Peyer's patch (tissue), 4 donors: ENCODE results near the gene SUN5. TPM values are rescaled to one million over a fixed set of nuclear protein-coding genes. Genes with fewer than 3 reads are reported as not detected.

Experiments
- DNase-seq, 3 donors: peaks; one replicate each; pipeline ENCODE4 v3.0.0-alpha.2; 2017 to 2019
- H3K27ac ChIP-seq, 4 donors: fragments of 200-600 bp; sonication (generic); one replicate each; pipeline ENCODE4 v1.5.1; 2016 to 2019
- H3K27me3 ChIP-seq, 2 donors: fragments of 200-600 bp; sonication (generic); one replicate each; pipeline ENCODE4 v1.5.1; 2019
- H3K36me3 ChIP-seq, 3 donors: fragments of 200-600 bp; sonication (generic); one replicate each; pipeline ENCODE4 v1.5.1; 2016 to 2019
- H3K4me1 ChIP-seq, 4 donors: fragments of 200-600 bp; sonication (generic); one replicate each; pipeline ENCODE4 v1.5.1; 2016 to 2019
- H3K4me3 ChIP-seq, 4 donors: fragments of 200-600 bp; sonication (generic); 1 replicate in 3 of 4; 2 replicates in 1 of 4; pipeline ENCODE4 v1.5.1; 2016 to 2019; ENCODE audit warnings: mild to moderate bottlenecking in 1 of 4
- H3K9me3 ChIP-seq, 4 donors: fragments of 200-600 bp; sonication (generic); one replicate each; pipeline ENCODE4 v1.5.1; 2016 to 2019; ENCODE audit warnings: mild to moderate bottlenecking in 1 of 4
- CTCF ChIP-seq, 6 experiments: fragments of 450-650 bp in 4 of 6; fragments of 200-600 bp in 2 of 6; sonication (generic) in 1 of 6; IDR thresholded peaks; one replicate each; pipeline ENCODE4 v1.5.1; 2017 to 2019; ENCODE audit warnings: antibody characterized with exemption in 6 of 6, mild to moderate bottlenecking in 3 of 6, moderate library complexity in 1 of 6
- POLR2A ChIP-seq, 2 donors: fragments of 450-650 bp; IDR thresholded peaks; one replicate each; pipeline ENCODE4 v1.5.1; 2017; ENCODE audit warnings: antibody characterized with exemption in 2 of 2, mild to moderate bottlenecking in 2 of 2, moderate library complexity in 2 of 2
- total RNA-seq, 4 donors: library from RNA; depleted of rRNA; stranded (reverse); fragments of >200 nt; gene quantifications; one replicate each; pipeline ENCODE4 v1.1.0, GENCODE V29; 2016

Gene SUN5
- total RNA-seq, 4 donors from 2014 or later, result not detected

- Histone ChIP-seq H3K9me3 (no peaks in the 10 kb centered on the region), H3K4me1 (no peaks in the 10 kb centered on the region), H3K27ac (no peak within 1 kb of the TSS), H3K4me3 (no peak within 1 kb of the TSS), H3K27me3 (no peaks in the 10 kb centered on the region), H3K36me3 (no peaks in the 10 kb centered on the region)
- DNase-seq, result peak in 1 of 3 donors; percentile 27
- no peak for TF ChIP-seq CTCF (IDR thresholded peaks at IDR 0.05)
- no peak for TF ChIP-seq POLR2A (IDR thresholded peaks at IDR 0.05)
Observed at GRCh38 chr20:33007376-33008335, 3.4 kb upstream of the SUN5 start, which contains the start of gene BPIFB2. TSS of gene BPIFB2 (plus strand) at chr20:33007704. CDS start at chr20:33008575, 871 bp downstream.

- no peak for TF ChIP-seq POLR2A (IDR thresholded peaks at IDR 0.05)
- no peak for TF ChIP-seq CTCF (IDR thresholded peaks at IDR 0.05)
Observed at GRCh38 chr20:33006776-33007375, 2.6 kb upstream of the SUN5 start.

GRCh38 chr20:33005908-33006775, 1.9 kb upstream of the SUN5 start:
- Histone ChIP-seq H3K4me3 (no peak overlapping the region), H3K4me1 (no peaks in the 10 kb centered on the region), H3K9me3 (no peaks in the 10 kb centered on the region), H3K36me3 (no peaks in the 10 kb centered on the region), H3K27me3 (no peaks in the 10 kb centered on the region), H3K27ac (no peak overlapping the region)
- peak in 1 of 3 donors; percentile 10 for DNase-seq
- TF ChIP-seq CTCF (IDR thresholded peaks at IDR 0.05), result no peak
- no peak for TF ChIP-seq POLR2A (IDR thresholded peaks at IDR 0.05)

More at GRCh38 chr20:33006776-33007375, 2.6 kb upstream of the SUN5 start:
- Histone ChIP-seq H3K4me3 (no peak overlapping the region), H3K27ac (no peak overlapping the region), H3K27me3 (no peaks in the 10 kb centered on the region), H3K4me1 (no peaks in the 10 kb centered on the region), H3K36me3 (no peaks in the 10 kb centered on the region), H3K9me3 (no peaks in the 10 kb centered on the region)
- DNase-seq, result peak in 1 of 3 donors; percentile 15

GRCh38 chr20:33005132-33005566, 916 bp upstream of the SUN5 start:
- no peaks in the 10 kb centered on the region for H3K36me3 ChIP-seq
- DNase-seq, result no peak
- TF ChIP-seq CTCF (IDR thresholded peaks at IDR 0.05) (peak; percentile 22 to 59 (median 39)), POLR2A (IDR thresholded peaks at IDR 0.05) (no peak)
- H3K27ac ChIP-seq, result no peak overlapping the region
- H3K4me3 ChIP-seq, result no peak overlapping the region
- H3K4me1 ChIP-seq, result no peaks in the 10 kb centered on the region
- H3K27me3 ChIP-seq, result no peaks in the 10 kb centered on the region
- H3K9me3 ChIP-seq, result no peaks in the 10 kb centered on the region
